Measurements from ENCODE around the gene GMCL1. TPM values are rescaled to one million over a fixed set of nuclear protein-coding genes. Genes with fewer than 3 reads are reported as not detected.
A peak's percentile ranks its signal among the peaks of the same experiment; 100 is the strongest.
"Not testable (repeated sequence)": the region's sequence is repeated elsewhere in the genome, so short reads cannot be mapped to it uniquely, and the experiment has no call there.

Gene GMCL1
- total RNA-seq, 1 experiment from 2014 or later: 63.8 TPM

- Mint-ChIP-seq H3K27me3 (ENCODE audit: unreplicated experiment) (no peaks in the 10 kb centered on the region), H3K27ac (ENCODE audit: unreplicated experiment) (peak overlapping the region; percentile 82), H3K9me3 (ENCODE audit: low read depth, unreplicated experiment) (no peaks in the 10 kb centered on the region), H3K36me3 (ENCODE audit: insufficient read depth, unreplicated experiment) (peaks cover 90% of the 10 kb centered on the region), H3K4me3 (ENCODE audit: low read depth, unreplicated experiment) (no peak overlapping the region), H3K4me1 (ENCODE audit: low read depth, unreplicated experiment) (peaks cover 63% of the 10 kb centered on the region)
- DNase-seq: no peak
- BruUV-seq (replicated peaks): no TSS peak
- no peak for TF ChIP-seq CTCF (IDR thresholded peaks at IDR 0.05; ENCODE audit: unreplicated experiment)
- intact Hi-C loops (cut with micrococcal nuclease; ENCODE audit: unreplicated experiment): no loop called here
- CTCF ChIA-PET: interaction anchor here (0.7 kb wide), 2 partner anchors 61 to 62 kb away, joined by 3 to 5 read pairs; no protein-coding TSS in a partner anchor
Measured at GRCh38 chr2:69801745-69802290, 27.6 kb upstream of the GMCL1 start.

- CTCF ChIA-PET: interaction anchor here (0.6 to 1.2 kb wide), 2 partner anchors 13 to 429 kb away, joined by 3 to 5 read pairs; no protein-coding TSS in a partner anchor
Measured at GRCh38 chr2:69802781-69803367, 26.6 kb upstream of the GMCL1 start.

GRCh38 chr2:69804416-69804815 lies 25.0 kb upstream of the GMCL1 start:
- no peaks in the 10 kb centered on the region for H3K27me3 Mint-ChIP-seq (ENCODE audit: unreplicated experiment)
- no peak overlapping the region for H3K27ac Mint-ChIP-seq (ENCODE audit: unreplicated experiment)
- DNase-seq: no peak
- H3K36me3 Mint-ChIP-seq (ENCODE audit: insufficient read depth, unreplicated experiment): peaks cover 83% of the 10 kb centered on the region
- BruUV-seq (replicated peaks): no TSS peak
- intact Hi-C loops (cut with micrococcal nuclease; ENCODE audit: unreplicated experiment): no loop called here
- no peak overlapping the region for H3K4me3 Mint-ChIP-seq (ENCODE audit: low read depth, unreplicated experiment)
- CTCF ChIA-PET: interaction anchor here (0.7 kb wide), 1 partner anchor 121 kb away, joined by 4 read pairs; no protein-coding TSS in a partner anchor
- TF ChIP-seq CTCF (IDR thresholded peaks at IDR 0.05; ENCODE audit: unreplicated experiment): no peak
- H3K9me3 Mint-ChIP-seq (ENCODE audit: low read depth, unreplicated experiment): no peaks in the 10 kb centered on the region
- peaks cover 37% of the 10 kb centered on the region for H3K4me1 Mint-ChIP-seq (ENCODE audit: low read depth, unreplicated experiment)

More at GRCh38 chr2:69802781-69803367, 26.6 kb upstream of the GMCL1 start:
- H3K27ac Mint-ChIP-seq (ENCODE audit: unreplicated experiment): peak overlapping the region; percentile 38
- BruUV-seq (replicated peaks); H3K4me3 Mint-ChIP-seq (ENCODE audit: low read depth, unreplicated experiment); intact Hi-C loops (cut with micrococcal nuclease; ENCODE audit: unreplicated experiment); H3K27me3 Mint-ChIP-seq (ENCODE audit: unreplicated experiment); H3K9me3 Mint-ChIP-seq (ENCODE audit: low read depth, unreplicated experiment); DNase-seq: not testable (repeated sequence)
- peaks cover 90% of the 10 kb centered on the region for H3K36me3 Mint-ChIP-seq (ENCODE audit: insufficient read depth, unreplicated experiment)
- H3K4me1 Mint-ChIP-seq (ENCODE audit: low read depth, unreplicated experiment): peaks cover 52% of the 10 kb centered on the region

GRCh38 chr2:69805887-69806286 lies 23.6 kb upstream of the GMCL1 start:
- BruUV-seq (replicated peaks): no TSS peak
- no peaks in the 10 kb centered on the region for H3K9me3 Mint-ChIP-seq (ENCODE audit: low read depth, unreplicated experiment)
- no peaks in the 10 kb centered on the region for H3K27me3 Mint-ChIP-seq (ENCODE audit: unreplicated experiment)
- no peak overlapping the region for H3K4me3 Mint-ChIP-seq (ENCODE audit: low read depth, unreplicated experiment)
- intact Hi-C loops (cut with micrococcal nuclease; ENCODE audit: unreplicated experiment): no loop called here
- no peak for TF ChIP-seq CTCF (IDR thresholded peaks at IDR 0.05; ENCODE audit: unreplicated experiment)
- CTCF ChIA-PET: no interaction called here
- no peak overlapping the region for H3K27ac Mint-ChIP-seq (ENCODE audit: unreplicated experiment)
- no peak for DNase-seq
- H3K4me1 Mint-ChIP-seq (ENCODE audit: low read depth, unreplicated experiment): peaks cover 27% of the 10 kb centered on the region
- peaks cover 87% of the 10 kb centered on the region for H3K36me3 Mint-ChIP-seq (ENCODE audit: insufficient read depth, unreplicated experiment)

All from Calu3 (cell line).